GM18867 (cell line): Measurements from ENCODE around the gene CDC5L.

ENCODE experiments used
- ATAC-seq: cut with Tn5 transposase; IDR thresholded peaks from one replicate; pipeline ENCODE4 v1.9.1; 2021; ENCODE audit warnings: mild to moderate bottlenecking, moderate library complexity; ENCODE audit not compliant: unreplicated experiment

CDC5L gene

GRCh38 chr6:44495036-44495901, 107.8 kb downstream of the CDC5L start:
- ATAC-seq: no peak

DNA sequence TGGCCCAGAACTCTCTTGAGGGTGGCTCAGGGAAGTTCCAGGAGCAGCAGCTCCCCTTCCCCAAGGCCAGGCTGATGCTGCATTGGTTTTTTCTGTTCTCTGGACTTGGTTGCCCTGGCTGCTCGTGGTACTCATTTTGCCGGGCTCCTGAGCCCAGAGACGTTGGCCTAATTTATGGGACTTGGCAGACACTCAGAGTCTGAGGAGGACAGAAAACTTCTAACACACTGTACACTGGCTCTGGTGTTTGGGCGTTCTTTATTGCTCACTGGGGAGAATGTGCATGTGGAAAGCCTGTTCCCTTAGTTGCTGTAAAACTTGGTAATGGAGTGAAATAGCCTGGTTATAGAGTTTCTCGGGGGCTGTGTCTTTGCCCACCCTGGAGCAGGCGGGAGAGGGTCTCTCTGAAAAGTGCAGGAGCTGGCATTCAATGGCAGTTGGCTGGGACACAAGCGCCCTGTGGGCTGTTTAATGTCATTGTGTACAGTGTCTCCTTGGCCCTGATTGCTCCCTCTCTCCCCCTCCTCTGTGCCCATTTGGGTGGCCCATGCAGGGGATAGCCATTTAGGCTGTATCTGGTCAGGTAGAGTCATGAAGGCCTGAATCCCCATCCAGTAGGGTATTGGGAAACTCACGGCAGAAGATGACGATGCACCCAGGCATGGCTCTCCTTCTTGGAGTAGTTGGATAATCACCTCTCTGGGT, 109.3 kb downstream of the CDC5L start:
- no peak for ATAC-seq

DNA sequence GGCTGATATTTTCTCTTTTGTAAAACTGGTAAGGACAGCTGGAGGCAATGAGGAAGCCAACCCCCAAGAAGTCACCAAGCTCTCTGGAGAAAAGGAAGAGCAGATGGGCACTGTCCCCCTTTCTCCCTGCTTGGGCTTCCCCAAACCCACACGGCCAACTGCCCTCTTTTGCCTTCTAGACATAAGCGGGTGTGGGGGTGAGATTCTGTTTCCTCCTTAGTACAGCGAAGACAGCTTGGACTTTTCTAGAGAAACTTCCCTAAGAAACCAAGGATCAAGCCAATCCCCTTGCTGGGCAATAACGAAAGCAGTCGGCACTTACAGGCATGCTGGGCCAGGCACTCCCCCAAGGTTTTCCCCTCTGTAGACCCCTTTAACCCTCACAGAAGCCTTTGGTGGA, 110.3 kb downstream of the CDC5L start:
- ATAC-seq: no peak

- ATAC-seq: no peak
Observed at GRCh38 chr6:44498436-44498835, 110.9 kb downstream of the CDC5L start.

DNA sequence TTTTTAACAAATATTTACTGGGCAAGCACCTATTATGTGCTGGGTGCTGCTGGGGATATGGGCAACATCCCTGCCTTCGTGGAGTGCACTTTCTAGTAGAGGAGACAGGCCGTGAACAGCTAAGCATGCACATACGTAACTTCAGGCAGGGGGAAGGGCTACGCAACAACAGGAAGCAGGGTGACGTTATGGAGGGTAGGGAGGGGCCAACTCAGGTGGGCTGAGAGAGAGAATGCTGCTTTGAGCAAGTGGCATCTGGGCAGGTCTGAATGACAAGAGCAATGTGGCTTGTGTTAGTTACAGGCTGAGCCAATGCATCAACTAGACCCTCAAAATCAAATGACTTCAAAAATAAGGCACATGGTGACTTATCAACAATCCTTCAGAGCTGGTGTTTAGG, 112.1 kb downstream of the CDC5L start:
- ATAC-seq: no peak
